Caco-2 (cell line): ENCODE data around the gene CCDC185. TPM values are rescaled to one million over a fixed set of nuclear protein-coding genes. Genes with fewer than 3 reads are reported as not detected.

Experiments used
- BruUV-seq: library from RNA; stranded (reverse); fragments of 400-500 nt; replicated peaks from 2 replicates; lab custom pipeline; 2021; lab: Mats Ljungman, UMichigan
- CTCF ChIA-PET: fragments of 300-600 bp; sonication (Branson Sonifier 250); formaldehyde crosslinking; loops from one replicate; lab custom pipeline; 2022; ENCODE audit warnings: antibody characterized with exemption; lab: Charles Lee
- POLR2A ChIA-PET: fragments of 300-600 bp; sonication (Branson Sonifier 250); formaldehyde crosslinking; loops from one replicate; lab custom pipeline; 2022; ENCODE audit warnings: antibody characterized with exemption; lab: Charles Lee
- DNase-seq, 2 experiments: peaks; one replicate each; pipeline versions ENCODE4 v3.0.0 to v3.0.0-alpha.2; 2020 to 2022
- H3K27me3 ChIP-seq: replicated peaks from 2 replicates; pipeline ENCODE4 v1.6.0; 2011; ENCODE audit warnings: low read length; ENCODE audit not compliant: control insufficient read depth, insufficient read depth
- H3K36me3 ChIP-seq: 2 replicates; pipeline ENCODE4 v1.5.1; 2011; ENCODE audit warnings: low read length; ENCODE audit not compliant: control insufficient read depth, insufficient read depth
- H3K4me1 ChIP-seq: fragments of 250-450 bp; sonication (Bioruptor Pico); 2 replicates; pipeline ENCODE4 v1.5.1; 2020; ENCODE audit warnings: mild to moderate bottlenecking
- H3K4me3 ChIP-seq: 2 replicates; pipeline ENCODE4 v1.5.1; 2011; ENCODE audit warnings: low read depth, mild to moderate bottlenecking, control low read depth, low read length
- H3K9me3 ChIP-seq: fragments of 250-450 bp; sonication (Bioruptor Pico); 2 replicates; pipeline ENCODE4 v1.5.1; 2020; ENCODE audit warnings: mild to moderate bottlenecking, moderate library complexity
- H3K27ac Mint-ChIP-seq: one replicate; pipeline ENCODE4 v1.8.0; 2022; ENCODE audit warnings: mixed read lengths; ENCODE audit not compliant: unreplicated experiment
- H3K27me3 Mint-ChIP-seq: one replicate; pipeline ENCODE4 v1.8.0; 2022; ENCODE audit warnings: mixed read lengths; ENCODE audit not compliant: insufficient read depth, unreplicated experiment
- H3K36me3 Mint-ChIP-seq: one replicate; pipeline ENCODE4 v1.8.0; 2022; ENCODE audit warnings: mild to moderate bottlenecking, mixed read lengths; ENCODE audit not compliant: insufficient read depth, unreplicated experiment
- H3K4me1 Mint-ChIP-seq: one replicate; pipeline ENCODE4 v1.8.0; 2022; ENCODE audit warnings: low read depth, mixed read lengths; ENCODE audit not compliant: unreplicated experiment
- H3K4me3 Mint-ChIP-seq: one replicate; pipeline ENCODE4 v1.8.0; 2022; ENCODE audit warnings: mild to moderate bottlenecking, moderate library complexity, mixed read lengths; ENCODE audit not compliant: unreplicated experiment
- H3K9me3 Mint-ChIP-seq: one replicate; pipeline ENCODE4 v1.8.0; 2022; ENCODE audit warnings: mixed read lengths; ENCODE audit not compliant: unreplicated experiment
- CTCF ChIP-seq, 2 experiments: fragments of 200-600 bp in 1 of 2; IDR thresholded peaks; 1 replicate in 1 of 2; 2 replicates in 1 of 2; pipeline versions ENCODE4 v1.5.1 to v1.8.0; 2011 to 2022; ENCODE audit warnings: antibody characterized with exemption in 1 of 2, control low read depth in 1 of 2, inconsistent platforms in 1 of 2, low read depth in 1 of 2, low read length in 1 of 2, mild to moderate bottlenecking in 1 of 2, moderate library complexity in 1 of 2; ENCODE audit not compliant: insufficient read depth in 1 of 2, severe bottlenecking in 1 of 2, unreplicated experiment in 1 of 2
- intact Hi-C: fragments of 100-400 bp; cut with micrococcal nuclease; formaldehyde crosslinking; loops from one replicate; pipeline ENCODE4 v1.10.0; 2022; ENCODE audit not compliant: unreplicated experiment
- total RNA-seq: library from RNA; stranded (reverse); gene quantifications from 2 replicates; pipeline ENCODE4 v1.2.3, GENCODE V29; 2022

CCDC185 gene
- total RNA-seq, 1 experiment from 2014 or later = not detected

DNA sequence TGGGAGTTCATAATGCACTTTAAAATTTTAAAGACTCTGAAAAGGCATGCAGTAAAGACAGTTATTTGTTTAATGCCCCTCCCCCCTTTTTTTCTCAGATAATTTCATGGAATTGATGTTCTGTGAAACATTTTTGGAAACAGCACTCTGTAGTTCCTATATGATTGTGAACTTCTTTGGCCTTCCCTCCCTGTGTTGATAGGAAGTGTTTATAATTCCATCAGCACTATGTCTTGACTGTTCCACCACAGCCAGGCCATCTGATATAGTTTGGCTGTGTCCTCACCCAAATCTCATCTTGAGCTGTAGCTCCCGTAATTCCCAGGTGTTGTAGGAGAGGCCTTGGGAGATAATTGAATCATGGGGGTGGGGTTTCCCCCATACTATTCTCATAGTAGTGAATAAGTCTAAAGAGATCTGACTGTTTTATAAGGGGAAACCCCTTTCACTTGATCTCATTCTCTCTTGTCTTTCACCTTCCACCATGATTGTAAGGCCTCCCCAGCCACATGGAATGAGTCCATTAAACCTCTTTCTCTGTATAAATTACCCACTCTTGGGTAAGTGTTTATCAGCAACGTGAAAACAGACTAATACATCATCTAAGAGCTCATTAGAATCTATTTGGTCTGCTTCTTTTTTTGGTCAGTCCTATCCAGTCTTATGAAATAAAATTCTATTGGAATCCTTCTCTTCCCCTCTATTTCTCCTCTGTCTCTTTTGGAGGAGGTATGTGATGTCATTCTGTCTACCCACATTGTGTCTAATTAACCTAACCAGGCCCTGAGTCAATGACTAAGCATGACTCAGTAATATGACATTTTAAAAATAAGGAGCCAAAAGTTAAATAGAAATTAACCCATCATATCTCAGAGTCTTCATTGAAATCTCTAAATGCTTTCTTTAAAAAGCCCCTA, 8.9 kb downstream of the CCDC185 start:
- Mint-ChIP-seq H3K4me3 (no peak overlapping the region), H3K36me3 (no peaks in the 10 kb centered on the region), H3K27ac (no peak overlapping the region), H3K27me3 (no peaks in the 10 kb centered on the region), H3K4me1 (peaks cover 15% of the 10 kb centered on the region), H3K9me3 (peaks cover 17% of the 10 kb centered on the region)
- H3K9me3 ChIP-seq = no peaks in the 10 kb centered on the region
- H3K4me1 ChIP-seq = peaks cover 8% of the 10 kb centered on the region; the same call in 1 of the 2 replicates
- no peak for DNase-seq
- no TSS peak for BruUV-seq
- ChIA-PET POLR2A (no interaction called here), CTCF (no interaction called here)
- H3K27me3 ChIP-seq = no peaks in the 10 kb centered on the region
- no peaks in the 10 kb centered on the region for H3K36me3 ChIP-seq
- no peak for TF ChIP-seq CTCF (IDR thresholded peaks at IDR 0.05; ENCODE audit: insufficient read depth in 1 of 2, low read depth in 1 of 2, low read length in 1 of 2, severe bottlenecking in 1 of 2, unreplicated experiment in 1 of 2)
- H3K4me3 ChIP-seq = no peak overlapping the region
- intact Hi-C loops = no loop called here

DNA sequence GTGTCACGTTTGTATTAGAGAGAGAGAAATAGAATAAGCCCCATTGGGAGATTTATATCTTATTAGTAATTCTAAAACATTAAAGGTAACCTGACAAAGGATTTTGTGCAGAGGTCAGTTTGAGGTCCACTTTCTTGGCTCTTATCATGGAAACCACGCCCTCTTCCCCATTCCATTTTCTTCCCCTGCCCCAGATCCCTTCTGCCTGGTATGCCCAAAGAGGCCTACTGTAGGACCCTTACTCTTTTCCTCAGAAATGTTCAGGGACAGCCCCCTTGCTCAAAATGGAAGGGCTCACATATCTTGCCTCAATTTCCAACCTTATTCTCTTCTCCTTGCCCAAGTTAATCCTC, 9.6 kb downstream of the CCDC185 start:
- Mint-ChIP-seq H3K36me3 (no peaks in the 10 kb centered on the region), H3K9me3 (peaks cover 17% of the 10 kb centered on the region), H3K27me3 (no peaks in the 10 kb centered on the region), H3K4me3 (no peak overlapping the region), H3K27ac (no peak overlapping the region), H3K4me1 (peaks cover 15% of the 10 kb centered on the region)
- CTCF ChIA-PET = no interaction called here
- no peak for DNase-seq
- Histone ChIP-seq H3K27me3 (no peaks in the 10 kb centered on the region), H3K4me1 (peaks cover 8% of the 10 kb centered on the region; the same call in 1 of the 2 replicates), H3K36me3 (no peaks in the 10 kb centered on the region), H3K4me3 (no peak overlapping the region), H3K9me3 (no peaks in the 10 kb centered on the region)
- intact Hi-C loops = no loop called here
- POLR2A ChIA-PET = no interaction called here
- no TSS peak for BruUV-seq
- no peak for TF ChIP-seq CTCF (IDR thresholded peaks at IDR 0.05; ENCODE audit: insufficient read depth in 1 of 2, low read depth in 1 of 2, low read length in 1 of 2, severe bottlenecking in 1 of 2, unreplicated experiment in 1 of 2)

DNA sequence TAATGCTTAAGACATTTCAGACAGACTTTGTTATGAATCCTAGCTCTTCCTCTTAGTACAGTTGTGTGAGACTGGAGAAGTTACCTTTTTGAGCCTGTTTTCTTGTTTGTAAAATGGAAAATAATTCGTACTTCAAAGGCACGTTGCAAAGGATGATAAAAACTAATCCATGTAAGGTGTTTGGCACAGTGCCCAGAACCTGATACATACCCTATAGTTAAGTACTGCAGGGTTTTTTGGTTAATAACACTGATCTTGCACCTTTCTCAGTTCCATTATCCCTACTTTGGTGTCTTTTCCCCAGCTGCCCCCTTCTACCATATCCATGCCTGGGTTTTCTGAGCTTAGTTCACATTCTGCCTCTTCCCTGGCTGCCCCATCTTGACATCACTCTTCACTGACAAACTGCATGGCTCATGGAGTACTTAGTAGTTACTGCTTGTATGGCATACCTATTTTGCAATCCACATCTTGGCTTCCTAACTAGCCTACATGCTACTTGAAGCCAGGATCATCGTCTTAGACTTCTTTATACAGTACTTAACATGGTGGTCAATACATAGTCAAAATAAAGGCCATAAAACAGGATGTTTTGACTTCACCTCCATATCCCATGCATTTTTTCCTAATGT, 10.1 kb downstream of the CCDC185 start:
- H3K4me1 Mint-ChIP-seq = peaks cover 15% of the 10 kb centered on the region
- Histone ChIP-seq H3K4me3 (no peak overlapping the region), H3K36me3 (no peaks in the 10 kb centered on the region), H3K4me1 (peaks cover 8% of the 10 kb centered on the region; the same call in 1 of the 2 replicates), H3K27me3 (no peaks in the 10 kb centered on the region), H3K9me3 (no peaks in the 10 kb centered on the region)
- no peaks in the 10 kb centered on the region for H3K27me3 Mint-ChIP-seq
- TF ChIP-seq CTCF (IDR thresholded peaks at IDR 0.05; ENCODE audit: insufficient read depth in 1 of 2, low read depth in 1 of 2, low read length in 1 of 2, severe bottlenecking in 1 of 2, unreplicated experiment in 1 of 2) = no peak
- intact Hi-C loops = no loop called here
- no TSS peak for BruUV-seq
- CTCF ChIA-PET = no interaction called here
- POLR2A ChIA-PET = no interaction called here
- H3K9me3 Mint-ChIP-seq = peaks cover 17% of the 10 kb centered on the region
- H3K36me3 Mint-ChIP-seq = no peaks in the 10 kb centered on the region
- DNase-seq = no peak
- no peak overlapping the region for H3K4me3 Mint-ChIP-seq
- H3K27ac Mint-ChIP-seq = no peak overlapping the region
